ENCODE results near the gene RHEBL1. TPM values are rescaled to one million over a fixed set of nuclear protein-coding genes. Genes with fewer than 3 reads are reported as not detected.

RHEBL1 gene
- total RNA-seq, 2 experiments from 2014 or later = 5.1 to 6.0 TPM

DNA sequence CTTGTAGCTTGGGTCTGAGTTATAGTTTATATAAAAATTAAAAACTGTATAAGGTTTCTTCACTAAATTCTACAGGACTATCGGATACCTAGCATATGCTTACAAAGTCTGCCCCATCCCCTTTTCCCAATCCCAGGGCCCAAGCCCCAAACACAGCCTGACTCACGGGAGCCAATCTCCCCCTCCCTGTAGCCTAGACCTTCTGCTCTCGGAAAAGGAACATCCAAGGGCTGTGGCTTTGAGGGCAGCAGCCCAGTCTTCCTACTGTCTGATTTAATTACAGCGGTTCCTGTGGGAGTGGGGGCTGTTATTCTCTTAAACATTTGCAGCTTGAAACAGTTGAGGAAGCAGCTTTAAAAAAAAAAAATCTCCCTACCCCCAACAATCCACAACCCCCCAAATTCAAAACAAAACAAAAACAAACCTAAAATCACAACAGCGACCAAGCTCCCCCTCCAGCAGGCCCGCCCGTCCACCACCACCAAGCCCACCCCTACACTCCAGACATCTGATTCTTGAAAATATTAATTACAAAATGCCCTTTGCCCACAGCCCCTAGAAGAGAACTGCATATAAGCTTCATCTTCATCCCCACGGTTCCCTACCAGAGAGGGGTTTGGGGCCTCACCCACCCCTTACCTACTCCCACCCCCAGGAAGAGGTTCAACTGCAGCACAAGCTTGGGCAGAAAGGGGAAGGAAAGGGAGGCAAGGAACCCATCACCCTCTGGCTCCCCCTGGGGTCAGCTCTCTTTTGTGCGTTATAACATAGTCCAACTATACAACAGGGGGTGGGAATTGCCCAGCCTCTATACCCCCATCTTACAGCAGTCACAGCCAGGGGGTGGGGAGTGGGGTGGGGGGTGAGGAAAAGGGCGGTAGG is 50.1 kb downstream of the RHEBL1 start:
- H3K27ac ChIP-seq (ENCODE audit: low read depth in 1 of 2, low read length in 2 of 2) = peak overlapping the region; percentile 94 to 97
- Mint-ChIP-seq H3K4me3 (peak overlapping the region; percentile 97), H3K36me3 (ENCODE audit: low read depth) (peaks cover 75% of the 10 kb centered on the region), H3K4me1 (ENCODE audit: low read depth) (peaks cover 43% of the 10 kb centered on the region), H3K9me3 (no peaks in the 10 kb centered on the region), H3K27ac (peak overlapping the region; percentile 99), H3K27me3 (no peaks in the 10 kb centered on the region)
- no peak for ATAC-seq (ENCODE audit: poor library complexity)
- ChIA-PET CTCF (interaction anchor here (0.6 to 2.9 kb wide), 15 partner anchors 9 to 266 kb away, joined by 3 to 39 read pairs (median 5); partner anchors contain the start of genes ARF3, DDN and WNT1), POLR2A (interaction anchor here (0.7 to 1.9 kb wide), 11 partner anchors 9 to 721 kb away, joined by 3 to 6 read pairs (median 4); partner anchors contain the start of genes DDN, RHEBL1, TMBIM6 and TUBA1B)
- no peaks in the 10 kb centered on the region for H3K9me3 ChIP-seq (ENCODE audit: control insufficient read depth in 1 of 2, insufficient read depth in 1 of 2, low read length in 2 of 2)
- peak overlapping the region; percentile 73 for H3K4me3 ChIP-seq (ENCODE audit: low read length)
- no peaks in the 10 kb centered on the region for H3K27me3 ChIP-seq (ENCODE audit: control insufficient read depth in 1 of 2, insufficient read depth in 2 of 2, low read length in 2 of 2)
- H3K4me1 ChIP-seq (ENCODE audit: insufficient read depth, low read length) = peaks cover 27% of the 10 kb centered on the region
- intact Hi-C loops (cut with DNase I, micrococcal nuclease) = loop anchor here (2.0 kb wide), 2 partner anchors 37 to 167 kb away; partner anchors contain the start of gene DDX23 (in 1 of the 2)
- TF ChIP-seq CTCF (IDR thresholded peaks at IDR 0.05) = peak; percentile 28
- H3K36me3 ChIP-seq (ENCODE audit: insufficient read depth, low read length) = peaks cover 41% of the 10 kb centered on the region
- DNase-seq = peak in 8 of 14 experiments; percentile 13 to 78 (median 35)

GRCh38 chr12:49019120-49019430 is 50.7 kb downstream of the RHEBL1 start:
- H3K27me3 Mint-ChIP-seq = no peaks in the 10 kb centered on the region

More at GRCh38 chr12:49019120-49019430, 50.7 kb downstream of the RHEBL1 start:
- H3K36me3 ChIP-seq (ENCODE audit: insufficient read depth, low read length) = peaks cover 37% of the 10 kb centered on the region
- Mint-ChIP-seq H3K36me3 (ENCODE audit: low read depth) (peaks cover 74% of the 10 kb centered on the region), H3K4me1 (ENCODE audit: low read depth) (peaks cover 49% of the 10 kb centered on the region), H3K27ac (peak overlapping the region; percentile 99), H3K4me3 (peak overlapping the region; percentile 97), H3K9me3 (no peaks in the 10 kb centered on the region)
- peak overlapping the region; percentile 94 to 97 for H3K27ac ChIP-seq (ENCODE audit: low read depth in 1 of 2, low read length in 2 of 2)
- H3K4me1 ChIP-seq (ENCODE audit: insufficient read depth, low read length) = peaks cover 27% of the 10 kb centered on the region
- H3K4me3 ChIP-seq (ENCODE audit: low read length) = peak overlapping the region; percentile 73
- DNase-seq (no peak), ATAC-seq (ENCODE audit: poor library complexity) (peak; percentile 32)
- POLR2A ChIA-PET = interaction anchor here (0.9 to 1.9 kb wide), 5 partner anchors 22 to 722 kb away, joined by 3 to 5 read pairs (median 4); partner anchors contain the start of genes RHEBL1, TMBIM6 and TUBA1B
- intact Hi-C loops (cut with DNase I, micrococcal nuclease) = loop anchor here in 1 of 2 experiments (2.0 kb wide), 2 partner anchors 38 to 166 kb away; partner anchors contain the start of gene DDX23
- no peak for TF ChIP-seq CTCF (IDR thresholded peaks at IDR 0.05)
- CTCF ChIA-PET = interaction anchor here (0.6 to 2.9 kb wide), 13 partner anchors 10 to 266 kb away, joined by 3 to 39 read pairs (median 4); partner anchors contain the start of genes DDN and WNT1
- no peaks in the 10 kb centered on the region for H3K27me3 ChIP-seq (ENCODE audit: control insufficient read depth in 1 of 2, insufficient read depth in 2 of 2, low read length in 2 of 2)
- H3K9me3 ChIP-seq (ENCODE audit: control insufficient read depth in 1 of 2, insufficient read depth in 1 of 2, low read length in 2 of 2) = no peaks in the 10 kb centered on the region
